ENCODE measurements around the gene LIX1L.

GRCh38 chr1:145999321-146000024, 41.7 kb upstream of the LIX1L start:
- TF ChIP-seq CTCF (IDR thresholded peaks at IDR 0.05) (no peak), POLR2A (IDR thresholded peaks at IDR 0.05) (peak in 1 of 2 donors; percentile 48)
